Activated CD4-positive, alpha-beta memory T cell treated with anti-CD3 and anti-CD28 coated beads, Interleukin-2, amount 10 ng/mL, durations not matched to agents 7 days and 5 days (primary cell): ENCODE measurements around the gene RDH13. TPM values are rescaled to one million over a fixed set of nuclear protein-coding genes. Genes with fewer than 3 reads are reported as not detected.

Source experiments
- CTCF ChIA-PET: fragments of 350-600 bp; sonication (Branson Sonifier 250); formaldehyde crosslinking; loops from one replicate; lab custom pipeline; 2021; ENCODE audit warnings: antibody characterized with exemption, inconsistent platforms; lab: Charles Lee
- POLR2A ChIA-PET: fragments of 350-600 bp; sonication (Branson Sonifier 250); formaldehyde crosslinking; loops from one replicate; lab custom pipeline; 2021; ENCODE audit warnings: antibody characterized with exemption; lab: Charles Lee
- DNase-seq: peaks from one replicate; pipeline ENCODE4 v3.0.0-alpha.2; 2020
- H3K27ac Mint-ChIP-seq: one replicate; pipeline ENCODE4 v1.8.0; 2021; ENCODE audit warnings: mild to moderate bottlenecking, mixed read lengths
- H3K27me3 Mint-ChIP-seq: one replicate; pipeline ENCODE4 v1.8.0; 2021; ENCODE audit warnings: mixed read lengths
- H3K36me3 Mint-ChIP-seq: one replicate; pipeline ENCODE4 v1.8.0; 2021; ENCODE audit warnings: low read depth, mixed read lengths
- H3K4me1 Mint-ChIP-seq: one replicate; pipeline ENCODE4 v1.8.0; 2021; ENCODE audit warnings: mixed read lengths
- H3K4me3 Mint-ChIP-seq: one replicate; pipeline ENCODE4 v1.8.0; 2021; ENCODE audit warnings: mild to moderate bottlenecking, mixed read lengths
- H3K9me3 Mint-ChIP-seq: one replicate; pipeline ENCODE4 v1.8.0; 2021; ENCODE audit warnings: mixed read lengths
- total RNA-seq, 2 experiments: library from RNA; stranded (reverse); gene quantifications; one replicate each; pipeline ENCODE4 v1.2.3, GENCODE V29; 2021

Gene RDH13
- total RNA-seq, 2 experiments from 2014 or later, result 15.3 to 15.5 TPM

GRCh38 chr19:55097864-55098715 lies 35.1 kb upstream of the RDH13 start:
- no peaks in the 10 kb centered on the region for H3K27me3 Mint-ChIP-seq
- H3K27ac Mint-ChIP-seq, result no peak overlapping the region
- no peak for DNase-seq
- H3K4me1 Mint-ChIP-seq, result no peaks in the 10 kb centered on the region
- CTCF ChIA-PET, result no interaction called here
- POLR2A ChIA-PET, result no interaction called here
- H3K36me3 Mint-ChIP-seq, result peaks cover 25% of the 10 kb centered on the region
- H3K9me3 Mint-ChIP-seq, result peaks cover under 1% of the 10 kb centered on the region
- no peak overlapping the region for H3K4me3 Mint-ChIP-seq

- H3K4me3 Mint-ChIP-seq, result no peak overlapping the region
- no peak for DNase-seq
- H3K4me1 Mint-ChIP-seq, result no peaks in the 10 kb centered on the region
- H3K9me3 Mint-ChIP-seq, result no peaks in the 10 kb centered on the region
- ChIA-PET POLR2A (interaction anchor here (0.8 kb wide), 1 partner anchor 10 kb away, joined by 3 read pairs; no protein-coding TSS in a partner anchor), CTCF (interaction anchor here (0.6 kb wide), 1 partner anchor 45 kb away, joined by 3 read pairs; no protein-coding TSS in a partner anchor)
- peaks cover 13% of the 10 kb centered on the region for H3K36me3 Mint-ChIP-seq
- no peaks in the 10 kb centered on the region for H3K27me3 Mint-ChIP-seq
- no peak overlapping the region for H3K27ac Mint-ChIP-seq
Measured at GRCh38 chr19:55096061-55096701, 33.2 kb upstream of the RDH13 start.

- H3K27ac Mint-ChIP-seq, result no peak overlapping the region
- no peak overlapping the region for H3K4me3 Mint-ChIP-seq
- H3K9me3 Mint-ChIP-seq, result no peaks in the 10 kb centered on the region
- ChIA-PET POLR2A (interaction anchor here (0.8 kb wide), 1 partner anchor 9 kb away, joined by 3 read pairs; no protein-coding TSS in a partner anchor), CTCF (interaction anchor here (0.6 kb wide), 1 partner anchor 46 kb away, joined by 3 read pairs; no protein-coding TSS in a partner anchor)
- no peak for DNase-seq
- no peaks in the 10 kb centered on the region for H3K4me1 Mint-ChIP-seq
- peaks cover 17% of the 10 kb centered on the region for H3K36me3 Mint-ChIP-seq
- H3K27me3 Mint-ChIP-seq, result no peaks in the 10 kb centered on the region
Measured at GRCh38 chr19:55095260-55096060, 32.5 kb upstream of the RDH13 start.

- DNase-seq, result no peak
- Mint-ChIP-seq H3K27me3 (no peaks in the 10 kb centered on the region), H3K27ac (no peak overlapping the region), H3K4me3 (no peak overlapping the region), H3K9me3 (no peaks in the 10 kb centered on the region), H3K36me3 (peaks cover 19% of the 10 kb centered on the region), H3K4me1 (no peaks in the 10 kb centered on the region)
- ChIA-PET CTCF (no interaction called here), POLR2A (no interaction called here)
Measured at GRCh38 chr19:55094456-55095259, 31.7 kb upstream of the RDH13 start.

- Mint-ChIP-seq H3K4me1 (peaks cover 11% of the 10 kb centered on the region), H3K4me3 (no peak overlapping the region), H3K27me3 (peaks cover 9% of the 10 kb centered on the region), H3K36me3 (peaks cover 29% of the 10 kb centered on the region), H3K27ac (no peak overlapping the region), H3K9me3 (no peaks in the 10 kb centered on the region)
- POLR2A ChIA-PET, result no interaction called here
- DNase-seq, result no peak
- CTCF ChIA-PET, result no interaction called here
Measured at GRCh38 chr19:55092423-55093318, 29.7 kb upstream of the RDH13 start.

- no peaks in the 10 kb centered on the region for H3K9me3 Mint-ChIP-seq
- peaks cover 34% of the 10 kb centered on the region for H3K36me3 Mint-ChIP-seq
- no peak overlapping the region for H3K4me3 Mint-ChIP-seq
- peaks cover 16% of the 10 kb centered on the region for H3K27me3 Mint-ChIP-seq
- ChIA-PET POLR2A (no interaction called here), CTCF (no interaction called here)
- H3K4me1 Mint-ChIP-seq, result peaks cover 18% of the 10 kb centered on the region
- H3K27ac Mint-ChIP-seq, result no peak overlapping the region
- DNase-seq, result no peak
Measured at GRCh38 chr19:55091955-55092354, 29.0 kb upstream of the RDH13 start.

- no peak for DNase-seq
- no peaks in the 10 kb centered on the region for H3K9me3 Mint-ChIP-seq
- POLR2A ChIA-PET, result no interaction called here
Measured at GRCh38 chr19:55091126-55091910, 28.4 kb upstream of the RDH13 start.

GRCh38 chr19:55090564-55090963 lies 27.6 kb upstream of the RDH13 start:
- H3K4me1 Mint-ChIP-seq, result peaks cover 20% of the 10 kb centered on the region
- peaks cover 34% of the 10 kb centered on the region for H3K36me3 Mint-ChIP-seq
- H3K27ac Mint-ChIP-seq, result no peak overlapping the region
- POLR2A ChIA-PET, result no interaction called here
- DNase-seq, result no peak
- no peaks in the 10 kb centered on the region for H3K9me3 Mint-ChIP-seq
- CTCF ChIA-PET, result interaction anchor here (1.2 to 1.5 kb wide), 2 partner anchors 10 to 76 kb away, joined by 3 to 4 read pairs; partner anchors contain the start of gene DNAAF3
- H3K4me3 Mint-ChIP-seq, result no peak overlapping the region
- peaks cover 25% of the 10 kb centered on the region for H3K27me3 Mint-ChIP-seq

More at GRCh38 chr19:55091126-55091910, 28.4 kb upstream of the RDH13 start:
- Mint-ChIP-seq H3K36me3 (peaks cover 34% of the 10 kb centered on the region), H3K4me1 (peaks cover 20% of the 10 kb centered on the region), H3K4me3 (no peak overlapping the region), H3K27me3 (peaks cover 18% of the 10 kb centered on the region), H3K27ac (no peak overlapping the region)
- CTCF ChIA-PET, result no interaction called here

- ChIA-PET POLR2A (interaction anchor here (0.6 to 1.0 kb wide), 2 partner anchors 27 to 387 kb away, joined by 3 to 6 read pairs; no protein-coding TSS in a partner anchor), CTCF (interaction anchor here (0.6 to 2.0 kb wide), 8 partner anchors 9 to 1566 kb away, joined by 3 to 10 read pairs (median 3); partner anchors contain the start of gene DNAAF3)
- peaks cover 20% of the 10 kb centered on the region for H3K4me1 Mint-ChIP-seq
- H3K36me3 Mint-ChIP-seq, result peaks cover 27% of the 10 kb centered on the region
- peaks cover 35% of the 10 kb centered on the region for H3K27me3 Mint-ChIP-seq
- DNase-seq, result no peak
- H3K4me3 Mint-ChIP-seq, result no peak overlapping the region
- H3K9me3 Mint-ChIP-seq, result no peaks in the 10 kb centered on the region
- no peak overlapping the region for H3K27ac Mint-ChIP-seq
Measured at GRCh38 chr19:55089342-55089944, 26.5 kb upstream of the RDH13 start.

GRCh38 chr19:55088543-55089341 lies 25.8 kb upstream of the RDH13 start:
- Mint-ChIP-seq H3K4me1 (peaks cover 20% of the 10 kb centered on the region), H3K36me3 (peaks cover 27% of the 10 kb centered on the region), H3K4me3 (no peak overlapping the region), H3K27ac (no peak overlapping the region), H3K9me3 (no peaks in the 10 kb centered on the region), H3K27me3 (peaks cover 42% of the 10 kb centered on the region)
- POLR2A ChIA-PET, result interaction anchor here (0.6 to 1.7 kb wide), 4 partner anchors 27 to 387 kb away, joined by 3 to 8 read pairs (median 4); partner anchors contain the start of gene PPP1R12C
- DNase-seq, result peak; percentile 79
- CTCF ChIA-PET, result interaction anchor here (0.6 to 2.0 kb wide), 15 partner anchors 13 to 1567 kb away, joined by 3 to 10 read pairs (median 3); partner anchors contain the start of genes DNAAF3 and KMT5C
